ENCODE results near the gene NMS.
"Not testable (repeated sequence)": the region's sequence is repeated elsewhere in the genome, so short reads cannot be mapped to it uniquely, and the experiment has no call there.

Gene NMS

GRCh38 chr2:100446696-100447095 is 23.6 kb upstream of the NMS start:
- H3K4me1 ChIP-seq (ENCODE audit: control insufficient read depth, insufficient read depth, low read length) = no peaks in the 10 kb centered on the region
- no peak overlapping the region for H3K9ac ChIP-seq (ENCODE audit: low read depth, low read length)
- H3K36me3 ChIP-seq (ENCODE audit: control insufficient read depth, insufficient read depth, low read length) = no peaks in the 10 kb centered on the region
- no peak overlapping the region for H3K4me3 ChIP-seq (ENCODE audit: low read depth, low read length)
- no peaks in the 10 kb centered on the region for H3K9me3 ChIP-seq (ENCODE audit: control insufficient read depth, insufficient read depth, low read length)
- H3K27me3 ChIP-seq (ENCODE audit: control insufficient read depth, insufficient read depth, low read length) = no peaks in the 10 kb centered on the region

- no peak overlapping the region for H3K9ac ChIP-seq (ENCODE audit: low read depth, low read length)
- no peaks in the 10 kb centered on the region for H3K4me1 ChIP-seq (ENCODE audit: control insufficient read depth, insufficient read depth, low read length)
- H3K9me3 ChIP-seq (ENCODE audit: control insufficient read depth, insufficient read depth, low read length) = peaks cover 3% of the 10 kb centered on the region
- no peak overlapping the region for H3K4me3 ChIP-seq (ENCODE audit: low read depth, low read length)
- no peaks in the 10 kb centered on the region for H3K36me3 ChIP-seq (ENCODE audit: control insufficient read depth, insufficient read depth, low read length)
- no peaks in the 10 kb centered on the region for H3K27me3 ChIP-seq (ENCODE audit: control insufficient read depth, insufficient read depth, low read length)
These were observed 19.2 kb upstream of the NMS start for GRCh38 chr2:100451092-100451491.

- no peak overlapping the region for H3K4me3 ChIP-seq (ENCODE audit: low read depth, low read length)
These were observed 18.5 kb upstream of the NMS start for GRCh38 chr2:100451734-100452133.

GRCh38 chr2:100453853-100454252 is 16.4 kb upstream of the NMS start:
- H3K4me3 ChIP-seq (ENCODE audit: low read depth, low read length) = no peak overlapping the region
- peaks cover 3% of the 10 kb centered on the region for H3K9me3 ChIP-seq (ENCODE audit: control insufficient read depth, insufficient read depth, low read length)
- no peaks in the 10 kb centered on the region for H3K4me1 ChIP-seq (ENCODE audit: control insufficient read depth, insufficient read depth, low read length)
- H3K27me3 ChIP-seq (ENCODE audit: control insufficient read depth, insufficient read depth, low read length) = no peaks in the 10 kb centered on the region
- H3K36me3 ChIP-seq (ENCODE audit: control insufficient read depth, insufficient read depth, low read length) = no peaks in the 10 kb centered on the region
- no peak overlapping the region for H3K9ac ChIP-seq (ENCODE audit: low read depth, low read length)

More at GRCh38 chr2:100451734-100452133, 18.5 kb upstream of the NMS start:
- Histone ChIP-seq H3K4me1 (ENCODE audit: control insufficient read depth, insufficient read depth, low read length) (no peaks in the 10 kb centered on the region), H3K27me3 (ENCODE audit: control insufficient read depth, insufficient read depth, low read length) (no peaks in the 10 kb centered on the region), H3K9me3 (ENCODE audit: control insufficient read depth, insufficient read depth, low read length) (peaks cover 3% of the 10 kb centered on the region), H3K36me3 (ENCODE audit: control insufficient read depth, insufficient read depth, low read length) (no peaks in the 10 kb centered on the region), H3K9ac (ENCODE audit: low read depth, low read length) (no peak overlapping the region)

GRCh38 chr2:100456357-100456756 is 13.9 kb upstream of the NMS start:
- H3K27me3 ChIP-seq (ENCODE audit: control insufficient read depth, insufficient read depth, low read length); H3K4me1 ChIP-seq (ENCODE audit: control insufficient read depth, insufficient read depth, low read length); H3K36me3 ChIP-seq (ENCODE audit: control insufficient read depth, insufficient read depth, low read length); H3K9me3 ChIP-seq (ENCODE audit: control insufficient read depth, insufficient read depth, low read length); H3K4me3 ChIP-seq (ENCODE audit: low read depth, low read length); H3K9ac ChIP-seq (ENCODE audit: low read depth, low read length): not testable (repeated sequence)

GRCh38 chr2:100460904-100461530 is 9.3 kb upstream of the NMS start:
- Histone ChIP-seq H3K36me3 (ENCODE audit: control insufficient read depth, insufficient read depth, low read length) (no peaks in the 10 kb centered on the region), H3K4me1 (ENCODE audit: control insufficient read depth, insufficient read depth, low read length) (no peaks in the 10 kb centered on the region), H3K9me3 (ENCODE audit: control insufficient read depth, insufficient read depth, low read length) (no peaks in the 10 kb centered on the region), H3K4me3 (ENCODE audit: low read depth, low read length) (no peak overlapping the region), H3K9ac (ENCODE audit: low read depth, low read length) (no peak overlapping the region), H3K27me3 (ENCODE audit: control insufficient read depth, insufficient read depth, low read length) (no peaks in the 10 kb centered on the region)

GRCh38 chr2:100470898-100471514 is 724 bp downstream of the NMS start:
- no peaks in the 10 kb centered on the region for H3K36me3 ChIP-seq (ENCODE audit: control insufficient read depth, insufficient read depth, low read length)

GRCh38 chr2:100476606-100477005 is 6.3 kb downstream of the NMS start:
- Histone ChIP-seq H3K4me3 (ENCODE audit: low read depth, low read length) (no peak overlapping the region), H3K9ac (ENCODE audit: low read depth, low read length) (no peak overlapping the region), H3K9me3 (ENCODE audit: control insufficient read depth, insufficient read depth, low read length) (no peaks in the 10 kb centered on the region), H3K36me3 (ENCODE audit: control insufficient read depth, insufficient read depth, low read length) (no peaks in the 10 kb centered on the region), H3K4me1 (ENCODE audit: control insufficient read depth, insufficient read depth, low read length) (no peaks in the 10 kb centered on the region), H3K27me3 (ENCODE audit: control insufficient read depth, insufficient read depth, low read length) (no peaks in the 10 kb centered on the region)

More at GRCh38 chr2:100470898-100471514, 724 bp downstream of the NMS start:
- H3K9me3 ChIP-seq (ENCODE audit: control insufficient read depth, insufficient read depth, low read length) = no peaks in the 10 kb centered on the region
- H3K9ac ChIP-seq (ENCODE audit: low read depth, low read length) = no peak overlapping the region
- peaks cover 2% of the 10 kb centered on the region for H3K27me3 ChIP-seq (ENCODE audit: control insufficient read depth, insufficient read depth, low read length)
- peak overlapping the region; percentile 40 for H3K4me3 ChIP-seq (ENCODE audit: low read depth, low read length)
- peaks cover 3% of the 10 kb centered on the region for H3K4me1 ChIP-seq (ENCODE audit: control insufficient read depth, insufficient read depth, low read length)

- Histone ChIP-seq H3K4me1 (ENCODE audit: control insufficient read depth, insufficient read depth, low read length) (no peaks in the 10 kb centered on the region), H3K9me3 (ENCODE audit: control insufficient read depth, insufficient read depth, low read length) (no peaks in the 10 kb centered on the region), H3K4me3 (ENCODE audit: low read depth, low read length) (no peak overlapping the region), H3K27me3 (ENCODE audit: control insufficient read depth, insufficient read depth, low read length) (no peaks in the 10 kb centered on the region), H3K36me3 (ENCODE audit: control insufficient read depth, insufficient read depth, low read length) (no peaks in the 10 kb centered on the region), H3K9ac (ENCODE audit: low read depth, low read length) (no peak overlapping the region)
These were observed 12.5 kb downstream of the NMS start for GRCh38 chr2:100482741-100483140.

GRCh38 chr2:100483895-100484294 is 13.6 kb downstream of the NMS start:
- Histone ChIP-seq H3K27me3 (ENCODE audit: control insufficient read depth, insufficient read depth, low read length) (no peaks in the 10 kb centered on the region), H3K4me3 (ENCODE audit: low read depth, low read length) (no peak overlapping the region), H3K36me3 (ENCODE audit: control insufficient read depth, insufficient read depth, low read length) (no peaks in the 10 kb centered on the region), H3K9me3 (ENCODE audit: control insufficient read depth, insufficient read depth, low read length) (no peaks in the 10 kb centered on the region), H3K9ac (ENCODE audit: low read depth, low read length) (no peak overlapping the region), H3K4me1 (ENCODE audit: control insufficient read depth, insufficient read depth, low read length) (no peaks in the 10 kb centered on the region)

GRCh38 chr2:100484390-100484789 is 14.1 kb downstream of the NMS start:
- no peak overlapping the region for H3K9ac ChIP-seq (ENCODE audit: low read depth, low read length)
- H3K4me1 ChIP-seq (ENCODE audit: control insufficient read depth, insufficient read depth, low read length) = no peaks in the 10 kb centered on the region
- no peaks in the 10 kb centered on the region for H3K36me3 ChIP-seq (ENCODE audit: control insufficient read depth, insufficient read depth, low read length)
- no peaks in the 10 kb centered on the region for H3K9me3 ChIP-seq (ENCODE audit: control insufficient read depth, insufficient read depth, low read length)
- H3K27me3 ChIP-seq (ENCODE audit: control insufficient read depth, insufficient read depth, low read length) = no peaks in the 10 kb centered on the region
- H3K4me3 ChIP-seq (ENCODE audit: low read depth, low read length) = no peak overlapping the region

GRCh38 chr2:100485396-100485795 is 15.1 kb downstream of the NMS start:
- Histone ChIP-seq H3K4me1 (ENCODE audit: control insufficient read depth, insufficient read depth, low read length) (no peaks in the 10 kb centered on the region), H3K36me3 (ENCODE audit: control insufficient read depth, insufficient read depth, low read length) (no peaks in the 10 kb centered on the region), H3K27me3 (ENCODE audit: control insufficient read depth, insufficient read depth, low read length) (no peaks in the 10 kb centered on the region), H3K4me3 (ENCODE audit: low read depth, low read length) (no peak overlapping the region), H3K9me3 (ENCODE audit: control insufficient read depth, insufficient read depth, low read length) (no peaks in the 10 kb centered on the region), H3K9ac (ENCODE audit: low read depth, low read length) (no peak overlapping the region)

All from iPS-15b (cell line).